G401 (cell line): ENCODE measurements around the gene PYROXD2. TPM values are rescaled to one million over a fixed set of nuclear protein-coding genes. Genes with fewer than 3 reads are reported as not detected.
"Not testable (repeated sequence)": the region's sequence is repeated elsewhere in the genome, so short reads cannot be mapped to it uniquely, and the experiment has no call there.

Experiments
- DNase-seq: peaks from one replicate; pipeline ENCODE4 v3.0.0-alpha.2; 2015; ENCODE audit warnings: low spot score
- in situ Hi-C: cut with HindIII; loops from 2 replicates; pipeline ENCODE4 v1.10.0; 2016; ENCODE audit warnings: low sequenced_read_pairs, mixed read lengths
- total RNA-seq: library from RNA; depleted of rRNA; stranded (reverse); fragments of >200 nt; shearing (Covaris generic); gene quantifications from 2 replicates; pipeline ENCODE4 v1.2.3, GENCODE V29; 2014

Gene PYROXD2
- total RNA-seq, 1 experiment from 2014 or later = not detected

GRCh38 chr10:98399784-98400183 is 15.2 kb downstream of the PYROXD2 start:
- DNase-seq = no peak
- in situ Hi-C loops = no loop called here

GRCh38 chr10:98397089-98397600 is 17.8 kb downstream of the PYROXD2 start:
- DNase-seq = no peak
- in situ Hi-C loops = no loop called here

GRCh38 chr10:98396096-98397063 is 18.6 kb downstream of the PYROXD2 start:
- in situ Hi-C loops = no loop called here
- DNase-seq = no peak

GRCh38 chr10:98394851-98395440 is 20.0 kb downstream of the PYROXD2 start:
- DNase-seq = no peak
- in situ Hi-C loops = no loop called here

- in situ Hi-C loops = no loop called here
- DNase-seq = peak; percentile 94
Measured at GRCh38 chr10:98391578-98391991, 23.4 kb downstream of the PYROXD2 start.

- in situ Hi-C loops = no loop called here
- no peak for DNase-seq
Measured at GRCh38 chr10:98391065-98391464, 23.9 kb downstream of the PYROXD2 start.

GRCh38 chr10:98390406-98390805 is 24.6 kb downstream of the PYROXD2 start:
- no peak for DNase-seq
- in situ Hi-C loops = no loop called here

- DNase-seq = no peak
- in situ Hi-C loops = no loop called here
Measured at GRCh38 chr10:98389398-98389797, 25.6 kb downstream of the PYROXD2 start.

GRCh38 chr10:98388101-98388655 is 26.8 kb downstream of the PYROXD2 start:
- no peak for DNase-seq
- in situ Hi-C loops = no loop called here

GRCh38 chr10:98384531-98385133 is 30.4 kb downstream of the PYROXD2 start:
- no peak for DNase-seq
- in situ Hi-C loops = no loop called here

- DNase-seq = no peak
- in situ Hi-C loops = no loop called here
Measured at GRCh38 chr10:98383869-98384268, 31.1 kb downstream of the PYROXD2 start.

GRCh38 chr10:98383134-98383667 is 31.8 kb downstream of the PYROXD2 start:
- DNase-seq, in situ Hi-C loops: not testable (repeated sequence)

GRCh38 chr10:98382691-98383101 is 32.3 kb downstream of the PYROXD2 start:
- in situ Hi-C loops = no loop called here
- DNase-seq = no peak

GRCh38 chr10:98380493-98381339 is 34.3 kb downstream of the PYROXD2 start:
- in situ Hi-C loops = no loop called here
- no peak for DNase-seq

GRCh38 chr10:98378722-98379121 is 36.3 kb downstream of the PYROXD2 start:
- in situ Hi-C loops = no loop called here
- DNase-seq = no peak

GRCh38 chr10:98377536-98377935 is 37.4 kb downstream of the PYROXD2 start:
- DNase-seq = no peak
- in situ Hi-C loops = no loop called here

GRCh38 chr10:98377001-98377400 is 38.0 kb downstream of the PYROXD2 start:
- no peak for DNase-seq
- in situ Hi-C loops = no loop called here

GRCh38 chr10:98376485-98376884 is 38.5 kb downstream of the PYROXD2 start:
- DNase-seq = no peak
- in situ Hi-C loops = no loop called here
